NCI-H524 treated with DMSO at 0.1 percent for 48 hours (cell line): ENCODE data around the gene CCDC137.
A peak's percentile ranks its signal among the peaks of the same experiment; 100 is the strongest.
"Not testable (repeated sequence)": the region's sequence is repeated elsewhere in the genome, so short reads cannot be mapped to it uniquely, and the experiment has no call there.

Source experiments
- DNase-seq: peaks from one replicate; lab custom pipeline; 2025; lab: John Stamatoyannopoulos, UW

CCDC137 gene, protein sequence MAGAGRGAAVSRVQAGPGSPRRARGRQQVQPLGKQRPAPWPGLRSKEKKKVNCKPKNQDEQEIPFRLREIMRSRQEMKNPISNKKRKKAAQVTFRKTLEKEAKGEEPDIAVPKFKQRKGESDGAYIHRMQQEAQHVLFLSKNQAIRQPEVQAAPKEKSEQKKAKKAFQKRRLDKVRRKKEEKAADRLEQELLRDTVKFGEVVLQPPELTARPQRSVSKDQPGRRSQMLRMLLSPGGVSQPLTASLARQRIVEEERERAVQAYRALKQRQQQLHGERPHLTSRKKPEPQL

DNA sequence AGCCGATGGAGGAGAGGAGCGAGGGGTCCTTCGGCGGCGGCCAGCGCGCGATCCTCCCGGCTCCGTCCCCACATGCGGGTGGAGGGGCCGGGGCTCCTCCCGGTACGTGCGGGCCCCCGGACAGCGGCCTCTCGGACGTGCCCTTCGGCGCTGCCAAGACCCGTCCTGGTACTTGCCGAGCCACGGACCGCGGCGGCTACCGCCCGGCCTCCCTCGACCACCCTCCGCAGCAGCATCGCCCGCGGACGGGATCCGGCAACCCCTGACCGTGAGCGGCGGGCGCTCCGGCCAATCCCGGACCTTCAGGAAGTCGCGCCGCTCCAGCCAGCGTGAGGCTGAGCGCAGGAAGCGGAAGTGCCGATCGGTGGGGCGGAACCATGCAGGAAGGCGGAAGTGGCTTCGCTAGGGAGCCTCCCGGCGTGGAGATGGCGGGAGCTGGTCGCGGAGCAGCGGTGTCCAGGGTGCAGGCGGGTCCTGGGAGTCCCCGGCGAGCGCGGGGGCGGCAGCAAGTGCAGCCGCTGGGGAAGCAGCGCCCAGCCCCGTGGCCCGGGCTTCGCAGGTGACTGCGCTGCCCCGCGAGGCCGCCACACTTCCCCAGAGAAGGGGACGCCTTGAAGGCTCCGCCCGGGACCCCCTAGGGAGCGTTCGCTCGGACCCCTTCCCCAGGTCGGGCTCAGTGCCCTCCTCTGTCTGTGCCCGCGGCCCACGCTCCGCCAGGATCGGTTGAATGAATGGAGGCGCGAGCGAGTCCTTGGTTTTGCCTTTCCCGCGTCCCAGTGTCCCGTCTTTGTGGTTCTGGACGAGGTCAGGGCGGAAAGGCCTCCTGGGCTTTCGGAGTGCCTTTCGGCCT, at the start of gene CCDC137, which contains the start of gene OXLD1:
Gene CCDC137, plus strand, starts transcription at position 396 of the 850 bp plus-strand sequence. Its CDS starts 30 bp downstream, at position 426.
Gene OXLD1, minus strand, starts transcription at position 264 of the 850 bp plus-strand sequence. Its CDS starts 28 bp downstream, at position 236.
- DNase-seq, result peak; percentile 92

DNA sequence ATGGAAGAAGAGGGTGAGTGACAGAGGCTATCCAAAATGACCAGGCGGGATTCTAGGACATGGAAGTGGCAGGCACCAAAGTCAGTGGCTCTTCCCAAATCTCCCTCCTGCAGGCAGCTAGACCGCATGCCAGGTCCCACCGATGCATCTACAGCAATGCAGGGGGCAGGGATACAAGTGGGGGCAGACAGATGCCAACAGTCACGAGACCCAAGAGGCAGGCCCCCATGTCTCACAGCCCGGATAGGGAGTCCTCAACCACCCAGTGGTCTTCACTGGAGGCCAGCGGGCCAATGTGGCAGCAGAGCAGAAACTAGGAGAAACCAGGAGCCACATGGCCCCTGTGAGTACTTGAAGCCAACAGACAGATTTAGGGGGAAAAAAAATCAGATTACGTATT, 49.7 kb upstream of the CCDC137 start:
- no peak for DNase-seq

DNA sequence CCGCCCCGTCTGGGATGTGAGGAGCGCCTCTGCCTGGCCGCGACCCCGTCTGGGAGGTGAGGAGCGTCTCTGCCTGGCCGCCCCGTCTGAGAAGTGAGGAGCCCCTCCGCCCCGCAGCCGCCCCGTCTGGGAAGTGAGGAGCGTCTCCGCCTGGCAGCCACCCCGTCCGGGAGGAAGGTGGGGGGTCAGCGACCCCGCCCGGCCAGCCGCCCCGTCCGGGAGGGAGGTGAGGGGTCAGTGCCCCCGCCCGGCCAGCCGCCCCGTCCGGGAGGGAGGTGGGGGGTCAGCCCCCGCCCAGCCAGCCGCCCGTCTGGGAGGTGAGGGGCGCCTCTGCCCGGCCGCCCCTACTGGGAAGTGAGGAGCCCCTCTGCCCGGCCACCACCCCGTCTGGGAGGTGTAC, 48.2 kb upstream of the CCDC137 start:
- DNase-seq, result not testable (repeated sequence)

DNA sequence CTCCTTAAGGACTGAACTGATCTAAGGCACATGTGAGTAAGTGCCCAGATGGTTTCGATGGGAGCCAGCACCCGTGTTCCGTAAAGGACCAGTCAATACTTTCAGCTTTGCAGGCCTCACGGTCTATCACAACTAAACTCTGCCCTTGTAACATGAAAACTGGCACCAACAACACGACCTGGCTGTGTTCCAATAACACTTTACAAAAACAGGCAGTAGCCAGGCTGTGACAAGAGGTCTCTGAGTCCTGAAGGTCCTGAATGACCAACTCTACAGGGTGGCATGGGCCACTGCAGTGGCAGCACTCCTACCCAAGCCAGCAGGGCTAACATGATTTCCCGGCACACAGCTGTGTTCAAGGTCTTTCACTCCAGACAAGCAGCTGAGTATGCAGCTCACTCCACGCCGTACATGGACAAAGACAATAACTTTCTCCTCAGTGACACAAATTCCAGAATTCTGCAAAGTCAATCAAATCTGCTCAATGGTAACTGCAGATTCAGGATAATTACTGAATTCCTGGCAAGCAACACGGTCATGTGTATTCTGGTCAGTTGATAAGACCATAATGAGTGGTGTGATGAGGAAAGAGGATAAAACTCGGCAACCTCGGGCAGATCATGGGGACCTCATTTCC, 44.9 kb upstream of the CCDC137 start:
- no peak for DNase-seq

DNA sequence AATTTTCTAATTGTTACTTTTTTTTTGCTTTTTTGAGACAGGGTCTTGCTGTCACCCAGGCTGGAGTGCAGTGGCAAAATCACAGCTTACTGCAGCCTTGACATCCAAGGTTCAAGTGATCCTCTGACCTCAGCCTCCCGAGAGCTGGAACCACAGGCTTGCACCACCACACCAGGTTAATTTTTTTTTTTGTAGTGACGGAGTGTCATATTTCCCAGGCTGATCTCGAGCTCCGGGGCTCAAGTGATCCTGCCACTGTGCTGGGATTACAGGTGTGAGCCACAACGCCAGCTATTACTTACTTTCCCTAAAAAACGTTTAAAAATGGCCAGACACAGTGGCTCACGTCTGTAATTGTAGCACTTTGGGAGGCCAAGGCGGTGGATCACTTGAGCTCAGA, 36.3 kb upstream of the CCDC137 start:
- DNase-seq, result no peak

DNA sequence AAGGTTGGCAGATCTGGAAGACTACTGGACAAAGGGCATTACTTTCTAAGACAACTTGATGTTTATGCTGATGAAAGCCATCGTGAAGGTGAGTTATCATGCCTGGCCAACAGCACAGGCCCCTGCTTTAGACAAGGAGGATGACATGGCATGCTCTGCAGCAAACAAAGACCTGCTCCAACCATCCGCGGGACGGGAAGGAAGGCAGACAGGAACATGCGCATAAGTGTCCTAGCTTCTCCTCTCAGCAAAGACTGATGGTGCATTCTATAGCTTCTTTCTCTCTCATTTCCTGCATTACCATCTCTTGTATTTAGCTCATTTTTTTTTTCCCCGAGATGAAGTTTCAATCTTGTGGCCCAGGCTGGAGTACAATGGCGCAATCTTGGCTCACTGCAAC, 35.1 kb upstream of the CCDC137 start:
- no peak for DNase-seq

DNA sequence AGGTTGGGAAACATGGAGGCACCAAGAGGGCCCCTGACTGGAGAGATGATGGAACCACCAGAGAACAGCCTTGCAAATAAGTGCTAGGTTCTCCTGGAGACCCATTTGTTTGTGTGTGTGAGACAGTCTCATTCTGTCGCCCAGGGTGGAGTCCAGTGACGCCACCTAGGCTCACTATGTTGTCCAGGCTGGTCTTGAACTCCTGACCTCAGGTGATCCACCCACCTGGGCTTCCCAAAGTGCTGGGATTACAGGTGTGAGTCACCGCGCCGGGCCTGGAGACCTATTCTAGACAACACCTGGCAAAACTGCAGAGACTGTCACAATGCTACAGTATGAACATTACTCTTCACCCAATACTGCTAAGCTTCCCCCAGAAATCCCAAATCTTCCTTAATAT, 31.1 kb upstream of the CCDC137 start:
- no peak for DNase-seq

DNA sequence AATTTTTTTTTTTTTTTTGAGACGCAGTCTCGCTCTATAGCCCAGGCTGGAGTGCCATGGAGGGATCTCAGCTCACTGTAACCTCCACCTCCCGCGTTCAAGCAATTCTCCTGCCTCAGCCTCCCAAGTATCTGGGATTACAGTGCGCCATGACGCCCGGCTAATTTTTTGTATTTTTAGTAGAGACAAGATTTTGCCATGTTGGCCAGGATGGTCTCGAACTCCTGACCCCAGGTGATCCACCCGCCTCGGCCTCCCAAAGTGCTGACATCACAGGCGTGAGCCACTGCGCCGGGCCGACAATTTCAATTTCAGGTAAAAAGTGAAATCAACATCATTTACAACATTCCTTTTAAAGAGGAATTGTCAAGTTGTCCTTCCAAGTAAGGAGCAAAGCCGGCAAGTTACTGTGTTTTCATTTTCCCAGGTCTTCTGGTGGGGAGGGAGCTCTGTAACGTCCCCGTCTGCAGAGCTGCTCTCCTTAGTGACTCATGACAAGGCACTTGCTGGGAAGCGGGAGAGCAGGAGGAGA, 30.5 kb upstream of the CCDC137 start:
- no peak for DNase-seq

DNA sequence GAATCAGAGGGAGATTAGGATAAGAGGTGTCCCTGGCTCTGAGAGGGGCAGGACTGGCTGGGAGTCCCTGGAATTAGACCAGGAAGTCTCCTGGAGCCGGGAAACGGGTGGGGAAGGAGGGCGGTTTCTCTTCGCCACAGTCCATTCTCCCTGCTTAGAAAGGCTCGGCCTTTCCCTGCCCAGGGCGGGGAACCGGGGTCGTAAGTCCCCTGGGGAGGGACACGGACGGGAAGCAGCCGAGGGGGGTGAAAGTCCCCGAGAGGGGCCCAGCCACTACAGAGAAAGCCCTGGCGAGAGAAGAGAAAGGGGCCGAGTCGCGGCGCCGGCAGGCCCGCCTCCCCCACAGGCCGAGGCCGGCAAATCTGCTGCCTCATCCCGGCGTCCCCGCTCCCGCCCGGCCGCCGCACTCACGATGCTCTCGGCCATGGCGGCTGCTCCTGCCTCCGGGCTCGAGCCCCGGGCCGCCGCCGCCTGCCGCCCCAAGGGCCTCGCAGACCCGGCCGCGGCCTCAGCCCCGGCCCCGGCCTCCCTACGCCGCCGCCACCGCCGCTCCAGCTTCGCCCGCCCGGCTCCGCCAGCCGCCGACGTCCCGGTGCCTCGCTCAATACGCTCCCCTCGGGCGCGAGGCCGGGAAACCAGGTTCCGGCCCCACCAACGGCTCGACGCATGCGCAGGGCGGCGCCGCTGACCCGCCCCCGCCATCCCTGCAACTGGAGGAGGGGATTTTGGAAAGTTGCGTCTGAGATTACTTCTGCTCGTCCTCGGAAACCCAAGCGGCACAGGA, 29.8 kb upstream of the CCDC137 start, which contains the start of the genes NPLOC4 and TSPAN10:
Gene NPLOC4, minus strand, starts transcription at position 608 of the 784 bp plus-strand sequence. Its CDS starts 182 bp downstream, at position 426.
Gene TSPAN10, plus strand, starts transcription at position 692 of the 784 bp plus-strand sequence. CDS start 5,217 bp downstream, outside the sequence.
- peak; percentile 35 for DNase-seq

DNA sequence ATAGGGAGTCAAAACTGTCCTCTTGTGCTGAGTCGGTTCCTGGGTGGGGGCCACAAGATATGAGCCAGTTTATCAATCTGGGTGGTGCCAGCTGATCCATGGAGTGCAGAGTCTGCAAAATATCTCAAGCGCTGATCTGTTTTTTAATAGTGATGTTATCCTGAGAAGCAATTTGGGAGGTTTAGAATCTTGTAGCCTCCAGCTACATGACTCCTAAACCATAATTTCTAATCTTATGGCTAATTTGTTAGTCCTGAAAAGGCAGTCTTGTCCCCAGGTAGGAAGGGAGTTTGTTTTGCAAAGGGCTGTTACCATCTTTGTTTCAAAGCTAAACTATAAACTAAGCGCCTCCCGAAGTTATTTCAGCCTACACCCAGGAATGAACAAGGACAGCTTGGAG, 27.9 kb upstream of the CCDC137 start:
- DNase-seq, result no peak

DNA sequence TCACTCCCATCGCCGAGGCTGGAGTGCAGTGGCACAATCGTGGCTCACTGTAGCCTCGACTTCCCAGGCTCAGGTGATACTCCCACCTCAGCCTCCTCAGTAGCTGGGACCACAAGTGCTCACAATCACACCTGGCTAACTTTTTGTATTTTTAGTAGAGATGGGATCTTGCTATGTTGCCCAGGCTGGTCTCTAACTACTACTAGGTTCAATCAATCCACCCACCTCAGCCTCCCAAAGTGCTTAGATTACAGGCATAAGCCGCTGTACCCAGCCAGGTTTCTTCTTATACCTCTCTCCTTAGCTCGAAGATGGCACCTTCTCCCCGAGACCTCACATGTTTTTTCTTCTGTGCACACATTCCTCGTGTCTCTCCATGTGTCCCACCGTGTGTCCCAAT, 26.5 kb upstream of the CCDC137 start:
- no peak for DNase-seq

DNA sequence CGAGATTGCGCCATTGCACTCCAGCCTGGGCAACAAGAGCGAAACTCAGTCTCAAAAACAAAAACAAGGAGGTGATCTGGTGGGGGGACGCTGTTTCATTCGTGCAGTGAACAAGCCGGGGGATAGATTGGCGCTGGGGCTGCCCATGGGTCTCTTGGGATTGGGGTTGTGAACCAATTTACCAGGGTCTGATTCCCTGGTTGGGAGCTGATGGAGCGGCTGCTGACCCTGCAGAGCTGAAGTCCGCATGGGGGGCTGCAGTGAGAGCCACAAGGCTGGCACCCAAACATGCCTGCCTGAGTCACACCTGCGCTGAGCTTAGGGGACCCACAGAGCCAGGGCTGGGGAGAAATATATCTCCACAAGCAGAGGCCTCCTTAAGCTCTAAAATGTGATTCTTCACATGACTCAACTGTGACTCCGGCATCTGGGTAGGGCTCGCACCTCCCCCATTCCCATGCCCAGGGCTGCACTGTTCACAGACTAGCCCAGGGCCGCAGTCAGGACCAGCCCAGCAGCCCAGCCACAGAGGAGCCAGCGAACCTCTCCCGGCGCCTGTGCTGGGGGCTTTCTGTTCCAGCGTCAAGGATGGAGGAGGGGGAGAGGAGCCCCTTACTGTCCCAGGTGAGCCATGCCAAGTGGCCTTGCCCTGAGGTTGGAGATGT, 24.6 kb upstream of the CCDC137 start:
- DNase-seq, result no peak

DNA sequence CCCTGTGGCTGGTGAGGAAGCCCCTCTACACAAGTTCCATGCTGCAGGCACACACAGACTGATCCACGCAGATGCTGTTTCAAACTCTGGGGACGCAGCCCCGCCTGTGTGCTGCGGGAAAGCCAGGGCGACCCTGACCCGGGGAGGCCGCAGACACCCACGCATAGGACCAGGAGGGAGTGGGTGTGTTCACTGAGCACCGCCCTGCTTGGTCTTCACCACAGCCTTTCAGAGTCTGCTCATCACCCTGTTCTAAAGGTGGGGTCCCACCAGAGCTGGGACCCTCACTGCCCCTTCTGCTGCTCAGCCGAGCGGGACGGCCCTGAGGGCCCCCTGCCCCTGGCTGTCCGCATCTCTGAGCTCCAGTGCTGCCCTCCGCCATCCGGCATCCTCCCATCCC, 22.0 kb upstream of the CCDC137 start:
- no peak for DNase-seq

DNA sequence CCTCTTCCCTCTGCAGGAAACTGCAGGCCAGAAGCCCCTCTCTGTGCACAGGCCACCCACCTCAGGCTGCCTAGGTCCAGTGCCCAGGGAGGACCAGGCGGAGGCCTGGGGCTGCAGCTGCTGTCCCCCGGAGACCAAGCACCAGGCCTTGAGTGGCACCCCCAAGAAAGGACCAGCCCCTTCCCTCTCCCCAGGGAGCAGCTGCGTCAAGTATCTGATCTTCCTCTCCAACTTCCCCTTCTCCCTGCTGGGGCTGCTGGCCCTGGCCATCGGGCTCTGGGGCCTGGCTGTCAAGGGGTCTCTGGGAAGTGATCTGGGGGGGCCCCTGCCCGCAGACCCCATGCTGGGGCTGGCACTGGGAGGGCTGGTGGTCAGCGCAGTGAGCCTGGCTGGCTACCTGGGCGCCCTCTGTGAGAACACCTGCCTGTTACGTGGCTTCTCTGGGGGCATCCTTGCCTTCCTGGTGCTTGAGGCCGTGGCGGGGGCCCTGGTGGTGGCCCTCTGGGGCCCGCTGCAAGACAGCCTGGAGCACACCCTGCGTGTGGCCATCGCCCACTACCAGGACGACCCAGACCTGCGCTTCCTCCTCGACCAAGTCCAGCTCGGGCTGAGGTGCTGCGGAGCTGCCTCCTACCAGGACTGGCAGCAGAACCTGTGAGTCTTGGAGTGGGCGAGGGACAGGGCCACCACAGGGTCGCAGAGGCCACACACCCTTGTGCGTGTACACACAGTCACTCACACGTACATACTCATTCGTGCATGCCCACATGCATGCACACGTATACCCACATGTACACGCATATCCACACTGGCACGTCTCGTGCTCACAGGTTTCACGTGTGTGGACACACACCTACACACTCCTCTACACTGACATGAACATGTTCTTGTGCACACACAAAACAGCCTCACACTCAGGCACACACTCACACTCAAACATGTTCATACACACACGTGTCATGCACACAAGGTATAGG, 21.3 kb upstream of the CCDC137 start:
- DNase-seq, result no peak

DNA sequence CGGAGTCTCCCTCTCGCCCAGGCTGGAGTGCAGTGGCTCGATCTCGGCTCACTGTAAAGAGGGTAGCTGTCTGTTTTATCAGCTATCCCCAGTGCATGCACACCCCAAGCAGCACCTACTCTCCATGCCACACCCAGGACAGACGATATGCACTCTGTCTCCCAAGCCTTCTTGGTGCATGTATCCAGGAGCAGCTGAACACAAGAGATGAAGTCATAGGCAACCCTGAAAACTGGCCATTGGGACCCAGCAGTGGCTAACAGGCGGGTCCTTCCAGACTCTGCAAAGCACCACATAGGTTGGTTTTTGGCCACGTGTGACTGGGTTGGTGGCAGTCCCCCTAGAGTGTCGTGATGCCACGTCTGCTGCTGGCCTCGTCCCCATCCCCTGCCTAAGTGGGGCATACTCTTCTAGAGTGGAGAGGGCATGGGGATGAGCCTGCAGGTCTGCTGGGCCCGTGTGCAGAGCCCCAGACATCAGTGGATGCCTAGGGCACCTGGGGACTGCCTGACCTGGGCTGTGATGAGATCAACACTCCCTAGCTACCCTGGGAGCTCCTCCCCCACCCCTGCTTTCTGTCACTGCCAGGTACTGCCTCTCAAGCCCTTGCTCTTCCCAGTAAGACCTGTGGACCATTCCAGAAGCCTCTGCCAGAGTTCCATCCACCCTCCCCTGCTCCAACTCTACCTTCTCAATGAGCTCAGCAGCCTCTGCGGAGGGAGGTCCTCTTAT, 19.5 kb upstream of the CCDC137 start:
- DNase-seq, result no peak

DNA sequence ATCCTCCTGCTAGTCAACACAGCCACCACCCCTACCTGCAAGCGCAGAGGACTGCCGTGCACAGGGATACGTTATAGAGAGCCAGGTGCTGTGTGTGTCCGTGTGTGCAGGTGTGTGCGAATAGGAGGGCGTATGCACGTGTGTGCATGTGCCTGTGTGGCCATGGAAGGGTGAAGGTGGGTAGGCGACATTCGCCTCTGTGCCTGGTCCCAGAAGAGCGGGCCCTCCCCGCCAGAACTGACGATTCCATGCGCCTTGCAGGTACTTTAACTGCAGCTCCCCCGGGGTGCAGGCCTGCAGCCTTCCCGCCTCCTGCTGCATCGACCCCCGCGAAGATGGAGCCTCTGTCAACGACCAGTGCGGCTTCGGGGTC, 18.9 kb upstream of the CCDC137 start:
- no peak for DNase-seq

DNA sequence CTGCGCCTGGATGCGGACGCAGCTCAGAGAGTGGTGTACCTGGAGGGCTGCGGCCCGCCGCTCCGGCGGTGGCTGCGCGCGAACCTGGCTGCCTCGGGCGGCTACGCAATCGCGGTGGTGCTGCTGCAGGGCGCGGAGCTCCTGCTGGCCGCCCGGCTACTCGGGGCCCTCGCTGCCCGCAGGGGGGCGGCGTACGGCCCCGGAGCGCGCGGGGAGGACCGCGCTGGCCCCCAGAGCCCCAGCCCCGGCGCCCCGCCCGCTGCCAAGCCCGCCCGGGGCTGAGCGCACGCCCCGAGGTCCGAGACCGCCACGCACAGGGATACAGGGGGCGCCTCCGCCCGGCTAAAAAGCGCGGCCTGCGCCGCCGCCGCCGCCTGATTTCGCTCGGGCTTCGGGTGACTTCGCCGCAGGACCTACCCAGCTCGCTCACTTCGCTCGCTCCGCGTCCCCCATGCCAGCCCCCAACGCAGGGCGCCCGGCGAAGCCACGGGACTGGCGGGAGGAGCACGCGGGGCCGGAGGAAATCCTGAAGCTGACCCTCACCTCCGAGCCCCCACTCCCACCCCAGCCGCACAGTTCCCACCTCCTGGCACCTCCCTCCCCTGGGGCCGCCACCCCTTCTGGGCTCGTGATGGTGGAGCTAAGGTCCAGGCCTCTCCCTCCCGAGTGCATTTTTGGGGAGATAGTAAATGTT, 18.4 kb upstream of the CCDC137 start:
- no peak for DNase-seq

DNA sequence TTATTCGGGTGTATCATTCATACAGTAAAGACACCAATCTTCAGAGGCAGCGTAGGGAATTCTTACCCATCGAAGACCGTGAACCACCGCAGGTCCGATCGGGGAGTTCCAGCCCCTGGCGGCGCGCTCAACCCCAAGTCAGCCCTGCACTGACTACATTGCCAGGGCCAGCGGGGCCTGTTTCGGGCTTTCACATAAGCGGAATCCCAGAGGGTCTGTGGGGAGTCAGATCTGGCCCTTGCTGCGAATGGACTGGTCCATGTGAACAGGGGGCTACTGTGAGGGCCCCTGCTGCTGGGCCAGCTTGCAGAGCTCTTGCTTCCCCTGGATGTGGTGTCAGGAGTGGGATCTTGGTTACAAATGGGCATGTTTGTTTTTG, 17.8 kb upstream of the CCDC137 start:
- DNase-seq, result no peak
